ENCODE data around the gene ATM.

DNA sequence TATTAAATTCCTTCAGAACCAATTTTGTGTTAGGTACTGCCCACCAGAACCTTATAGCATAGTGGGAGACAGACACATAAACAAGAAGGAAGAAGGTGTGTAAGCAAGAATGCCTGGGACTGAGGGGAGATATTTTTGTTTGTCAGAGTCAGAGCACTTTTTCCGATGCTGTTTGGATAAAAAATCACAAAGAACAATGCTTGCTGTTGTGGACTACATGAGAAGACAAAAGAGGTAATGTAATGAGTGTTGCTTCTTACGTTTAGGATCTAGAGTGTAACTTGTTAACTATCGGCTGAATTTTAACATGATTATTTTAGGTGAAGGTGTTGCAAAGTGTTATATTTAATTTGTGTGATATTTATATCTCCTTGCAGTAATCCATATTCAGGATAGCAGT lies 84.9 kb downstream of the ATM start:
- TF ChIP-seq, protein P1, sequence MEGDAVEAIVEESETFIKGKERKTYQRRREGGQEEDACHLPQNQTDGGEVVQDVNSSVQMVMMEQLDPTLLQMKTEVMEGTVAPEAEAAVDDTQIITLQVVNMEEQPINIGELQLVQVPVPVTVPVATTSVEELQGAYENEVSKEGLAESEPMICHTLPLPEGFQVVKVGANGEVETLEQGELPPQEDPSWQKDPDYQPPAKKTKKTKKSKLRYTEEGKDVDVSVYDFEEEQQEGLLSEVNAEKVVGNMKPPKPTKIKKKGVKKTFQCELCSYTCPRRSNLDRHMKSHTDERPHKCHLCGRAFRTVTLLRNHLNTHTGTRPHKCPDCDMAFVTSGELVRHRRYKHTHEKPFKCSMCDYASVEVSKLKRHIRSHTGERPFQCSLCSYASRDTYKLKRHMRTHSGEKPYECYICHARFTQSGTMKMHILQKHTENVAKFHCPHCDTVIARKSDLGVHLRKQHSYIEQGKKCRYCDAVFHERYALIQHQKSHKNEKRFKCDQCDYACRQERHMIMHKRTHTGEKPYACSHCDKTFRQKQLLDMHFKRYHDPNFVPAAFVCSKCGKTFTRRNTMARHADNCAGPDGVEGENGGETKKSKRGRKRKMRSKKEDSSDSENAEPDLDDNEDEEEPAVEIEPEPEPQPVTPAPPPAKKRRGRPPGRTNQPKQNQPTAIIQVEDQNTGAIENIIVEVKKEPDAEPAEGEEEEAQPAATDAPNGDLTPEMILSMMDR (IDR thresholded peaks at IDR 0.05; ENCODE audit: low read depth, low read length): no peak
- TF ChIP-seq EZH2phosphoT487 (IDR thresholded peaks at IDR 0.05; ENCODE audit: low read depth): no peak

Data from OCI-LY3 (cell line).